NK-92 treated with Interleukin-12 subunit alpha and Interleukin-12 subunit beta, amount 100 ng/mL, for 24 hours (cell line): ENCODE results near the gene STX8.

Experiments
- DNase-seq: peaks from one replicate; lab custom pipeline; 2025; lab: John Stamatoyannopoulos, UW

The STX8 gene

GRCh38 chr17:9239793-9240658, 335.6 kb downstream of the STX8 start:
- no peak for DNase-seq

- no peak for DNase-seq
These were observed 336.3 kb downstream of the STX8 start for GRCh38 chr17:9239246-9239792.

- DNase-seq, result no peak
These were observed 337.0 kb downstream of the STX8 start for GRCh38 chr17:9238340-9239245.

GRCh38 chr17:9237661-9238301, 337.8 kb downstream of the STX8 start:
- no peak for DNase-seq

- no peak for DNase-seq
These were observed 338.6 kb downstream of the STX8 start for GRCh38 chr17:9237053-9237410.

GRCh38 chr17:9236286-9237052, 339.2 kb downstream of the STX8 start:
- no peak for DNase-seq

- DNase-seq, result no peak
These were observed 340.3 kb downstream of the STX8 start for GRCh38 chr17:9235346-9235745.

GRCh38 chr17:9234389-9234945, 341.2 kb downstream of the STX8 start:
- no peak for DNase-seq

- DNase-seq, result no peak
These were observed 341.9 kb downstream of the STX8 start for GRCh38 chr17:9233761-9234160.

GRCh38 chr17:9233271-9233599, 342.4 kb downstream of the STX8 start:
- DNase-seq, result no peak

- no peak for DNase-seq
These were observed 342.9 kb downstream of the STX8 start for GRCh38 chr17:9232591-9233270.

GRCh38 chr17:9232155-9232475, 343.5 kb downstream of the STX8 start:
- DNase-seq, result no peak

GRCh38 chr17:9231449-9232154, 344.0 kb downstream of the STX8 start:
- DNase-seq, result no peak

- no peak for DNase-seq
These were observed 344.8 kb downstream of the STX8 start for GRCh38 chr17:9230861-9231260.

GRCh38 chr17:9230346-9230745, 345.3 kb downstream of the STX8 start:
- DNase-seq, result no peak

GRCh38 chr17:9229826-9230201, 345.8 kb downstream of the STX8 start:
- no peak for DNase-seq

GRCh38 chr17:9229160-9229825, 346.3 kb downstream of the STX8 start:
- no peak for DNase-seq

GRCh38 chr17:9228408-9229159, 347.0 kb downstream of the STX8 start:
- no peak for DNase-seq

- no peak for DNase-seq
These were observed 347.7 kb downstream of the STX8 start for GRCh38 chr17:9227819-9228407.
